ENCODE data around the gene MRLN.
"Not testable (repeated sequence)": the region's sequence is repeated elsewhere in the genome, so short reads cannot be mapped to it uniquely, and the experiment has no call there.

The MRLN gene

DNA sequence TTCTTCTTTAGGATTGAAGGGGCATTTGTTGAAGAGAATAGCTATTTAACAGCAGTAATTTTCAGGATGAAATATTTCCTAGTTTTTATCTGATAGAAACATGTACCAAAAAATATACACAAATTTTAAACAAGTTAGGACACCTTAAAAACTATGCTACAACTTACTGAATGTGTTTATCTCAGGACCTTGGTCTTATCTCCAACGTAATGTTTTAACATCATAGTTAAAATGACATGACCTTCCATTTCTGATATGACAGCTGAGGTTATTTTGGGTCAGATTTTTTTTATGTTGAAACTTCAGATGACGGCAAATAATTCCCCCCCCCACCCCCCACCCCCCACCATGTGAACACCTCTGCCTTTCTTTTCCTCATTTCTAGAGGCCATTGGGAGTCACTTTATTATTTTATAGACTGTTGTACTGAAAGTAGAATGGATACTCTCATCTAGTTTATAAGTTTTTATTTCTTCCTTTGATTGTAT lies 8.0 kb downstream of the MRLN start:
- no peak for DNase-seq

DNA sequence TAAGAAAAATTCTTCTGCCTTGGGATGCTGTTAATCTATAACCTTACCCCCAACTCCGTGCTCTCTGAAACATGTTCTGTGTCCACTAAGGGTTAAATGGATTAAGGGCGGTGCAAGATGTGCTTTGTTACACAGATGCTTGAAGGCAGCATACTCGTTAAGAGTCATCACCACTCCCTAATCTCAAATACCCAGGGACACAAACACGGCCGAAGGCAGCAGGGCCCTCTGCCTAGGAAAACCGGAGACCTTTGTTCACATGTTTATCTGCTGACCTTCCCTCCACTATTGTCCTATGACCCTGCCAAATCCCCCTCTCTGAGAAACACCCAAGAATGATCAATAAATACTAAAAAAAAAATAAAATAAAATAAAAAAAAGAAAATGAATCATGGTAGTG lies 8.5 kb downstream of the MRLN start:
- DNase-seq, result not testable (repeated sequence)

DNA sequence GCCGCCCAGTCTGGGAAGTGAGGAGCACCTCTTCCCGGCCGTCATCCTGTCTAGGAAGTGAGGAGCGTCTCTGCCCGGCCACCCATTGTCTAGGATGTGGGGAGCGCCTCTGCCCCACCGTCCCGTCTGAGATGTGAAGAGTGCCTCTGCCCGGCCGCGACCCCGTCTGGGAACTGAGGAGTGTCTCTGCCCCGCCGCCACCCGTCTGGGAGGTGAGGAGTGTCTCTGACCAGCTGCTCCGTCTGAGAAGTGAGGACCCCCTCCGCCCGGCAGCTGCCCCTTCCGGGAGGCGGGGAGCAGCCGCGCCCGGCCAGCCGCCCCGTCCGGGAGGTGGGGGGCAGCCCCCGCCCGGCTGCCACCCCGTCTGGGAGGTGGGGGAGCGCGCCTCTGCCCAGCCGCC lies 9.1 kb downstream of the MRLN start:
- not testable (repeated sequence) for DNase-seq

DNA sequence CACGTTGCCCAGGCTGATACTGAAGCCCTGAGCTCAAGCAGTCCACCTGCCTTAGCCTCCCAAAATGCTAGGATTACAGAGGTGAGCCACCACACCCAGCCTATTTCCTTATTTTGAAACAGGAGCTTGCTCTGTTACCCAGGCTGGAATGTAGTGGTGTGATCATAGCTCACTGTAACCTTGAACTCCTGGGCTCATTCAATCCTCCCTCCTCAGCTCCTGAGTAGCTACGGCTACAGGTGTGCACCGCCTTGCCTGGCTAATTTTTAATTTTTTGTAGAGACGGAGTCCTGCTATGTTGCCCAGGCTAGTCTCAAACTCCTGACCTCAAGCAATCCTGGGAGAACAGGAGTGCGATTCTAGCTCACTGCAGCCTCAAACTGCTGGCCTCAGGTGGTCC lies 11.7 kb downstream of the MRLN start:
- DNase-seq, result no peak

DNA sequence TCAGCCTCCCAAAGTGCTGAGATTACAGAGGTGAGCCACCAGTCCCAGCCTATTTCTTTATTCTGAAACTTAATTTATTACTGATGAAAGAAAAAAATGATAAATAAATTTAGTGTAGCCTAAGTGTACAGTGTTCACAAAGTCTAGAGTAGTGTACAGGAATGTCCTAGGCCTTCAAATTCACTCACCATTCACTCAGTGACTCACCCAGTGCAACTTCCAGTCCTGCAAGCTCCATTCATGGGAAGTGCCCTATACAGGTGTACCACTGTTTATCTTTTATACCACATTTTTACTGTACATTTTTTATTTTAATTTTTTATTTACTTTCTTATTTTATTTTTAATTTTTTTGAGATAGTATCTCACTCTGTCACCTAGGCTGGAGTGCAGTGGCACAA lies 12.2 kb downstream of the MRLN start:
- no peak for DNase-seq

DNA sequence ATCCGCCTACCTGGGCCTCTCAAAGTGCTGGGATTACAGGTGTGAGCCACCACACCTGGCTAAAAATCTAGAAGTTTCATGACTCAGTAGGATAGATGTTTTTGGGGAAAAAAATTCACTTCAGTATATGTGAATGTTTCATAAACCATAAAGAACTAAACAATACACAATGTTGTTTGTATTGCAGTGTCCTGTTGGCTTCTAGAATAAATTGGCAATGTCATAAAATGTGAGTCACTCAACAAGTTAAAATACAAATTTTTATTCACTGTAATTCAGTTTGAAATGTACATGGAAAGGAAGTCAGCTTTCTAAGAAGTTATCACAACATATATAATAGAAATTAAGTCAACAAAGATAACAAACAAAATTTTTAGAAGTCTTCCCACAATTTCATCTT lies 16.5 kb downstream of the MRLN start:
- DNase-seq, result no peak

DNA sequence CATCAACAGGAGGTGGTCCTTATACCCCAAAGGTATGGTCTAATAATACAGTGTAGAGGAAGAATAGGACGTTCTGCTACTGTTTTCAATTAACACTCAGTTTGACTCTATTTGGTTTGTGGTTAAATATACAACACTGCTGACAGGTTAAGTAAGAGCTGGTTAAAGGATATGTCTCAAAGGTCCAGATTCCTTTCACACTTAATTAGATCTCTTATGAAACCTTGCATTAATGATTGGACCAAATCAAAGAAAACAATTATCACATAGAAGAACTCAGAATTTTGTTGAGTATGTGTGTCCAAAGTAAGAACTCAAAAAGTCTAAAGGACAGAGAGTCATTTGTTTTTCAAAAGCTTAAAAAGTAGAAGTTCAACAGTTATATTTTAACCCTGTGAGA lies 18.0 kb downstream of the MRLN start:
- no peak for DNase-seq

DNA sequence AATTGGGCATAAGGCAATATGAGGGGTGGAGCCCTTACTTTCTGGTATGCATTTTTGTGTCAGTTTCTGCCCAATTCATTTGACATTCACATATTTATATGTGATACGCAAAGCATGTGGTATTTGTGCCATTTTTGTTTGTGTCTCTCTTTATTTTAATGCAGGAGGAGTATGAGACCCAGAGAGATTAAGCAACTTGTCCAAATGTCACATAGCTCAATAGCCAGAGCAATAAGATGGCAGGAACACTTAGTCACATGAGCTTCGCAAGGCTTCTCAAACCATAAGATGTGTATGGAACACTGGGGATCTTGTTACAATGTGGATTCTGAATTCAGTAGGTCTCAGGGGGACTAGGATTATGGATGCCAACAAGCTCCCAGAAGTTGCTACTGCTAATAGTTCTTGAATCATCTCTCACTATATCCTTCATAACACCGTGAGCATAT lies 19.2 kb downstream of the MRLN start:
- DNase-seq, result no peak

DNA sequence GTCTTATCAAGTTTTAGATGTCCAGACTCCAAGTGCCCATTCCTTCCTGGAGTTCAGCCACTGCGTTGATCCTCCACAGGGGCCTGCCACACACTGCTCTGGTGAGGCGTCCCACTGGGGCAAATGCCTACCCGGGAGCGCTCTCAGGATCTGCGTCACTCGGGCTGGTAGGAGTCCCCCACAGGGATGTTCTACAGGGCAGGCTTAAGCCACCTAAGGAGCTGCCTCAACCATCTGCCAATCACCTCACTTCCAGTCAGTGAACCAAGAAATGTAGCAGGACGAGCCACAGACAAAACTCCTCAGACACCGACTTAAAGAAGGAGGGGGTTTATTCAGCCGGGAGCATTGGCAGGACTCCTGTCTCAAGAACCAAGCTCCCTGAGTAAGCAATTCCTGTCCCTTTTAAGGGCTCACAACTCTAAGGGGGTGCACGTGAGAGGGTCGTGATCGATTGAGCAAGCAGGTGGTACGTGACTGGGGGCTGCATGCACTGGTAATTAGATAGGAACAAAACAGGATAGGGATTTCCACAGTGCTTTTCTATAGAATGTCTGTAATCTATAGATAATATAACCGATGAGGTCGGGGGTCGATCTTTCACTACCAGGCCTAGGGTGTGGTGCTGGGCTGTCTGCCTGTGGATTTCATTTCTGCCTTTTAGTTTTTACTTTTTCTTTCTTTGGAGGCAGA lies 19.8 kb downstream of the MRLN start:
- DNase-seq, result not testable (repeated sequence)

DNA sequence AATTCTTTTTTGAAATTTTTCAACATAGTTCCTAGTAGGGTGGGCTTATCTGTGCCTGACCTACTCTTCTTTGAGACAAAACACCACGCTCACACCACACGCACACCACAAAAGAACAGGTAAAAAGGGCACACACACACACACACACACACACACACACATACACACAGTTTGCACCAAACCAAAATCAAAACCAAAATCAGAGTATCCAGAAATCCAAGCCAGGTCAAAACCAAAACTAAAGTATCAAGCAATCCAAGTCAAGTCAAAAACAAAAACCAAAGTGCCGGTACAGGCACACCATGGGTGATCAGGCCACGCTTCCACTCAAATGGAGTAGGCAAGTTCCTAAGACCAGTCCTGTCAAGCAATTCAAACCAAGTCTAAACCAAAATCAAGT lies 20.4 kb downstream of the MRLN start:
- DNase-seq, result not testable (repeated sequence)

DNA sequence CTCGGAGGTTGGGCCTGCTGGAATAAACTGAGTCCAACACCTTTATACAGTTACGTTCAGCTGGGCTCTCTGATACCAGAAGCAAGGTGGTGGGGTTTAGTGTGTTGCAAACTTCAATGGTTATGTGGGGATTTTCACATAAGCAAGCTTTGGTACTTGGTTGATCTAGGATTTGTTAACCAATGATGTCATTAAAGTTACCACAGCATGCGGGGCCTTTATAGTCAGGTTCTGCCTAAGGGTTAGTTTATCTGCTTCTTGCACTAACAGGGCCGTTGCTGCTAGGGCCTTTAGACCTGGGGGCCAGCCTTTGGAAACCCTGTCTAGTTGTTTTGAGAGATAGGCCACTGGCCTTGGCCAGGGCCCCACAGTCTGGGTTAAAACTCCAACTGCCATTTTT lies 24.1 kb downstream of the MRLN start:
- not testable (repeated sequence) for DNase-seq

DNA sequence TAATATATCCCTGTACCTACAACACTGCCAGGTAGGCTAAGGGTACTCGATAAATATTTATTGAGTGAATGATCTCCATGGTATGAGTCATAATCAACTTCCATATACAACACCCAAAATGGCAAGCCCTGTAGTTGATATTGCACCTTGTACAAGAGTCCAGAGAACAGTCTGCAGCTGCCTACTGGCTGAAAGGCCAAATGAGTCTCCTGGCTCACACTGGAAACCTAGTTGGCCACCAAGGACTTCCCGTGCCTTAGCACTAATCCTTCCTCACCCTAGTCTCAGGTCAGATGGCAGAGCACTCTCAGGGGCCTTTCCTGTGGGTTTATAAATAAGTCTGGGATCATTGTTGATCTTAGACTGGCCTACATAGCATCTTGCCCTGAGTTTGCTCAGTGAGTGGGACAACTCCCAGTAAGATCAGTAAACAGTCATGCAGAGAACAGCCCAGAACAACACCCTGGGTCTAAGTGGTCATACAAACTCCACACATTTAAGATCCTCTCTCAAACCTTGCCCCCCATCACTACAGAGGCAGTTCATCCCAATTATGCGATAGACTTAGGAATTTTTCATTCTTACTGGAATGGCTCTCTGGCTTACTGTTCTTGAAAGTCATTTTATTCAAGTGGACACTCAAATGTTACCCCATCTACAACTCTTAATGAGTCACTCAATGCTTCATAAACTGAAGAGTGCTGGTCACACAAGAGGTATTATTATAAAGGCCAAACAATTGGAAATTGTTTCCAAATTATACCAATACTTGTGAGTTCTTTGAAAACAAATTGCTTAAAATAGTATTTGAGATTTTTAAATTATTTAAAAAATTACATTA lies 28.9 kb downstream of the MRLN start:
- DNase-seq, result no peak

DNA sequence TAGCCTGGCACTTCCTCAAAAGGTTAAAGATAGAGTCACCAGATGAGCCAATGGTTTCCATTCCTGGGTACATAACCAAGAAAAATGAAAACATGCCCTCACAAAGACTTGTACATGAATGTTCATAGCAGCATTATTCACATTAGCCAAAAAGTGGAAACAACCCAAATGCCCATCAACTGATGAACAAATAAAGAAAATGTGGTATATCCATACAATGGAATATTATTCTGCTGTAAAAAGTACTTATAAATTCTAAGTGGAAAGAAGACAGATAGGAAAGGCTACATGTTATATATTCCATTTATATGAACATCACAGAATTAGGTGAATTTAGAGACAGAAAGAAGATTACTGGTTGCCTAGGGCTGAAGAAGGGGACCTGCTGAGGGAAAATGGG lies 32.9 kb downstream of the MRLN start:
- DNase-seq, result no peak

DNA sequence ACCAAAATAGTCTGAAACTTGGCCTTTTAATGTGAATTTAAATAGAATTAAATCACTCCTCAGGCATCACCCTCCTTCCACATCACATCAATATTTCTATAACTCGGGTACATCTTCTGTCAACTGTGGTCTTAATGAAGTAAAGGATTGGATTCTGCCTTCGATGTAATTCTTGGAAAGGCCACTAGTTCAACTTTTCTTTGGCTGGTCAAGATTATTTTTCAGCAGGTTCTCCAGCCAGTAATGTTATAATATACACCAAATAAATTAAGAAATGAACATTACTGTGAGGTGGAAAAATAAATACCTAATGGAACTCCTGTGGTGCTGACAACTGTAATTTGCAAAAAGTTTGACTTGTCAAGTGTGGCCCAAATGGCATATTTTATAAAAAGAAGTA lies 33.9 kb downstream of the MRLN start:
- DNase-seq, result no peak

DNA sequence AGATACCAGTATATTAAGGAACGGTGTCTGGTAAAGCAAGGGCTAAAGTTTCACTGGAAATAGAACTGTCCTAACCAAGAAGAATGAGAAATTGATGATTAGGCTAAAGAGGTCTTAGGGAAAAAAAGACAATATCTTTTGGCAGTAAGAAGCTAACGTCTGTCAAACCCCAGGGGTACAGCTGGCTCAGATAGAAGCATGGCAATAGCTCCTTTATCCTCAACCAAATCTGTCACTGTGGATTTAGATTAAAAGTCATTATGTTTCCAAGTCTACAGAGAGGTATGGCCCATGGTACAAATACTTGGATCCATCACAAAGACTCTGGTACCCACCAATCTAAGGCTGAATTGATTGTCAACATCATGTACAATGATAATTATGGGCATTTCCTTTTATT lies 35.0 kb downstream of the MRLN start:
- no peak for DNase-seq

DNA sequence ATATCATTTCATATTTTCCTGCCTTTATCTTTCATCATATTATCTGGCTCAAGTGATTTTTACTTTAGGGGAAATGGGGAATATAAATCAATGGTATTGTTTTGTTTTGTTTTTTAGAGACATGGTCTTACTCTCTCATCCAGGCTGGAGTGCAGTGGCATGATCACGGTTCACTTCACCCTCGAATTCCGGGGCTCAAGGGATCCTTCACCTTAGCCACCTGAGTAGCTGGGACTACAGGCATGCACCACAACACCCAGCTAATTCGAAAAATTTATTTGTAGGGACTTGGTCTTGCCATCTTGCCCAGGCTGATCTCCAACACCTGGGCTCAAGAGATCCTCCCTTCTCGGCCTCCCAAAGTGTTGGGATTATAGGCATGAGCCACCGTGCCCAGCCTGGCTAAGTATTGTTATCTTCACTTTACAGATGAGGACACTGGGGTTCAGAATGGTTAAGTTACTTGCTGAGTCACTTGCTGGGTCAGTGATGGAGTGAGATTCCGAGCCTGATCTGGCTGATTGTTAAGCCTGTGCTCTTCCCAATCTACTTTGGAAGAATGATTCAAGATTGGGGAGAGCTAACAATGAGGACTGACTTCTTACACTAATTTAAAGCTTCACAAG lies 39.9 kb downstream of the MRLN start:
- no peak for DNase-seq

DNA sequence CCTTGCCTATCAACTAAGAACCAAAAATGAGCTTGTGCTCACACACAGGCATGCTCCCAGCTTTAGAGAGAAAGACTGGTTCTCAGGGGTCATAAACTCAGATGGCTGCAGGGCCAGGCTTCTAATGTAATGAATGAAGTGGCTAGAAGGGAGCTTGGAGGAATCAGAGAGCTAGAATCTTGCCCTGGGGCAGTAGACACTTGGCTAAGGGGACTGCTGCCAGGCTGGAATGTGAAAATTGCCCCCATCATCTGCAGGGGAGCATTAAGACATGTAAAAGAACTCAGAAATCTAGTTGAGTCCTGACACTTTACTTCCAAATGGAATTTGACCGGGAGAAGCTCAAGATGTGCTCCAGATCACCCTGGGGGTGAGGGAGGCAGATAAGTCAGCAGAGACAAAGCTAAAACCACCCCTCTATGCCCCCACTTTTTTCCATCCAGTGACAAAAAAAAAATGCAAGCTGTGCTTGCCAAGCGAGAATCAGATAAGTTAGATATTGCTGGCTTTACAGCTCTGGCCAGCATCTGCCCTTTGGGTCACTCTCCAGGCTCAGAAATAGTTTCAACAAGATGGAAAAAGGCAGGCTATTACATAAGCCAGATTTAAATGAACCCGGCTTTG lies 41.3 kb downstream of the MRLN start:
- DNase-seq, result no peak

DNA sequence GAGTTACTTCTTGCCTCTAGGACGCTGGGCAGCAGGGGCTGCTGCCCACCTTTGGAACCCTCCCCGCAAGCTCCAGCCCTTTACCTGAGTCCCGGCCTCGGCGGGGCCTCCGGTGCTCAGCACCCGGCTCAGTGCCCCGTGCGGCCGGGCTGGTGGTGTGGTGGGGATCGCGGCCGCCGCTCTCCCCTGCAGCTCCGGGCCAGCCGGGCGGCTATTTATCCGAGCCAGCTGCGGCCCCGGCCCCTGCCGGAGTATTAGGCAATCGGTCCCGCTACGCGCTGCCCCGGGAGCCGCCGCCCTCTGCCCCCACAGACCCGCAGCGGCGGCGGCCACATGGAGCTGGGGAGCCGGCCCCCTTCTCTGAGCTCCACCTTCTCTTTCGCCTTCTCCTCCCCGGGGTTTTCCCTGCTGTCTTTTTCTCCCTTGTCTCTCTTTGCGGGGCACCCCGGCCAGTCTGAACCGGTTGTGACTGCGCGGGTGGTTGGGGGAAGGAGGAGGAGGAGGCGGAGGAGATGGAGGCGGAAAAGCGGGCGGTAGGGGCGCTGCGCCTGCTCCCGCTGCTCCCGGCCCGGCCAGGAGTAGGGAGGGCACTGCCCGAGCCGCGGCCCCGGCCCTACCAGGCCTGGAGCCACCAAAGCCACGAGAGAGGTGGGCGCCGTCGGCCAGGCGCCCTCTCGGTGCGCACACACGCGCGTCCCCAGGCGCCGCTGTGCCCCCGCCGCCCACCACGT lies 43.7 kb downstream of the MRLN start, which contains the start of gene SLC16A9:
TSS of gene SLC16A9 (minus strand) at position 456 of the 731 bp plus-strand sequence. CDS start 25,559 bp downstream, outside the sequence.
- DNase-seq, result peak in 48 of 51 donors; percentile 16 to 97 (median 71)

DNA sequence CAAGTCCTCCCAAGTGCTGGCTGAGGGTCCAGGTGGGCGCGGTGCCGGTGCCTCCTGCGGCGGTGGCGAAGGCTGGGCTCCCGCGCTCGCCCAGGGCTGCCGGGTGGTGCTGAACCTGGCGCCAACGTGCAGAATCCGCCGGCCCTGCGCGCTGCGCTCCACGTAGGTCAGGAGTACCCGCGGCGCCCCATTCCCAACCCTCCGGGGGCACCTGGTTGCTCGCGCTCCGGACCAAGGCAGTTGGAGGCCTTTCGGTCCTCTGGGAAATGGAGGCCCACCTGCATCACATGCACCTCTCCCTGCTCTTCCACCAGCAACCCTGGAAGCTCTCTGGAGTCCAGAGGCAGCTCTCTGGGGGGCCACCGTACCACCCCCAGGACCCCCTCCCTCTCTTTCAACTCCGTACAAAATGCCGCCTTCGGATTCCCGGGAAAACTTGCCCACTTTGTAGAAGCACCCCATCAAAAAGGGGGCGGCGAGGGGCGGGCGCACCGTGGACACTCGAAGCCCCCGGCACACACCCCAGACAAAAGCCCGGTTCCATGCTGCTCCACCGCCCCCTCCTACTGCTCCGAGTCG lies 44.4 kb downstream of the MRLN start:
- peak in 24 of 51 donors; percentile 2 to 43 (median 10) for DNase-seq
